ENCODE results near the gene FARS2.
"Not testable (repeated sequence)": the region's sequence is repeated elsewhere in the genome, so short reads cannot be mapped to it uniquely, and the experiment has no call there.

Gene FARS2

GRCh38 chr6:5653801-5654200 lies 392.5 kb downstream of the FARS2 start:
- no peak overlapping the region for H3K27ac Mint-ChIP-seq
- H3K9me3 Mint-ChIP-seq, result no peaks in the 10 kb centered on the region
- H3K4me3 Mint-ChIP-seq, result no peak overlapping the region
- H3K36me3 Mint-ChIP-seq (ENCODE audit: insufficient read depth), result no peaks in the 10 kb centered on the region
- H3K27me3 Mint-ChIP-seq, result no peaks in the 10 kb centered on the region
- DNase-seq, result no peak
- peaks cover 3% of the 10 kb centered on the region in 2 donors for H3K4me1 Mint-ChIP-seq (ENCODE audit: low read depth in 2 of 2)
- no peak for ATAC-seq (replicated peaks)

GRCh38 chr6:5656226-5656625 lies 394.9 kb downstream of the FARS2 start:
- Mint-ChIP-seq H3K36me3 (ENCODE audit: insufficient read depth) (peaks cover 3% of the 10 kb centered on the region), H3K4me3 (no peak overlapping the region), H3K27me3 (no peaks in the 10 kb centered on the region), H3K27ac (no peak overlapping the region), H3K4me1 (ENCODE audit: low read depth in 2 of 2) (peaks cover 0 to 3% of the 10 kb centered on the region in 2 donors), H3K9me3 (peaks cover 0 to 2% of the 10 kb centered on the region in 2 donors)
- no peak for ATAC-seq (replicated peaks)
- no peak for DNase-seq

- not testable (repeated sequence) for H3K27me3 Mint-ChIP-seq; H3K9me3 Mint-ChIP-seq; H3K27ac Mint-ChIP-seq; DNase-seq; H3K4me3 Mint-ChIP-seq; H3K4me1 Mint-ChIP-seq (ENCODE audit: low read depth in 2 of 2); H3K36me3 Mint-ChIP-seq (ENCODE audit: insufficient read depth); ATAC-seq (replicated peaks)
Observed at GRCh38 chr6:5656695-5657094, 395.4 kb downstream of the FARS2 start.

GRCh38 chr6:5657684-5658430 lies 396.5 kb downstream of the FARS2 start:
- Mint-ChIP-seq H3K27me3 (no peaks in the 10 kb centered on the region), H3K4me3 (no peak overlapping the region), H3K4me1 (ENCODE audit: low read depth in 2 of 2) (no peaks in the 10 kb centered on the region), H3K27ac (no peak overlapping the region), H3K9me3 (peaks cover 0 to 2% of the 10 kb centered on the region in 2 donors), H3K36me3 (ENCODE audit: insufficient read depth) (peaks cover 3% of the 10 kb centered on the region)
- ATAC-seq (replicated peaks) (no peak), DNase-seq (no peak)

GRCh38 chr6:5659467-5659866 lies 398.2 kb downstream of the FARS2 start:
- DNase-seq, result no peak
- peaks cover 0 to 2% of the 10 kb centered on the region in 2 donors for H3K4me1 Mint-ChIP-seq (ENCODE audit: low read depth in 2 of 2)
- H3K27me3 Mint-ChIP-seq, result no peaks in the 10 kb centered on the region
- no peak overlapping the region for H3K27ac Mint-ChIP-seq
- H3K4me3 Mint-ChIP-seq, result no peak overlapping the region
- no peak for ATAC-seq (replicated peaks)
- H3K36me3 Mint-ChIP-seq (ENCODE audit: insufficient read depth), result peaks cover 3% of the 10 kb centered on the region
- peaks cover 0 to 2% of the 10 kb centered on the region in 2 donors for H3K9me3 Mint-ChIP-seq

GRCh38 chr6:5660772-5661171 lies 399.5 kb downstream of the FARS2 start:
- Mint-ChIP-seq H3K4me1 (ENCODE audit: low read depth in 2 of 2) (peaks cover 5 to 12% of the 10 kb centered on the region in 2 donors), H3K9me3 (peaks cover 0 to 2% of the 10 kb centered on the region in 2 donors), H3K4me3 (no peak overlapping the region), H3K27ac (peak overlapping the region in 1 of 2 donors; percentile 38), H3K36me3 (ENCODE audit: insufficient read depth) (peaks cover 3% of the 10 kb centered on the region), H3K27me3 (no peaks in the 10 kb centered on the region)
- DNase-seq (no peak), ATAC-seq (replicated peaks) (no peak)

GRCh38 chr6:5662797-5663196 lies 401.5 kb downstream of the FARS2 start:
- H3K4me3 Mint-ChIP-seq, result no peak overlapping the region
- no peak for ATAC-seq (replicated peaks)
- no peaks in the 10 kb centered on the region for H3K27me3 Mint-ChIP-seq
- DNase-seq, result no peak
- peaks cover 5% of the 10 kb centered on the region for H3K36me3 Mint-ChIP-seq (ENCODE audit: insufficient read depth)
- no peak overlapping the region for H3K27ac Mint-ChIP-seq
- peaks cover 12 to 24% of the 10 kb centered on the region in 2 donors for H3K4me1 Mint-ChIP-seq (ENCODE audit: low read depth in 2 of 2)
- peaks cover 0 to 2% of the 10 kb centered on the region in 2 donors for H3K9me3 Mint-ChIP-seq

DNA sequence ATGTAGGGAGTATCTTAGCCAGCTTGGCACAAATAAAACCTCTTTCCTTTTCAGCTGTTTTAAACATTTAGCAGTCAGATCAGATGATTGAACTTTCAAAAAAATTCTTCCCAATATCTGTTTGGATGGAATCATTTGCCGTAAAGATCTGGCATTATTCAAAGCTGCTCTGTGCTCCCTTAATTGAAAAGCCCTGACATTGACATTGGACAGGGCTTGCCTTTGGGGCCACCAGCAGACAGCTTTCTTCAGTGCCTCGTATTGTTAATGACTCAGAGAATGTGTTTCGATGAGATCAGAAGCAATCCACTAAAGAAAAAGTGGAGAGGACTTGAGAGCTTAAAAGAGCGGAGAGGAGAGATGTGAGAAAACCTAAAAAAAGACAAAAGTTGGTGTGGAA lies 401.9 kb downstream of the FARS2 start:
- peaks cover 15 to 26% of the 10 kb centered on the region in 2 donors for H3K4me1 Mint-ChIP-seq (ENCODE audit: low read depth in 2 of 2)
- DNase-seq, result no peak
- H3K27ac Mint-ChIP-seq, result no peak overlapping the region
- H3K4me3 Mint-ChIP-seq, result no peak overlapping the region
- no peaks in the 10 kb centered on the region for H3K27me3 Mint-ChIP-seq
- ATAC-seq (replicated peaks), result no peak
- H3K36me3 Mint-ChIP-seq (ENCODE audit: insufficient read depth), result peaks cover 5% of the 10 kb centered on the region
- H3K9me3 Mint-ChIP-seq, result peaks cover 0 to 2% of the 10 kb centered on the region in 2 donors

GRCh38 chr6:5663739-5664138 lies 402.4 kb downstream of the FARS2 start:
- Mint-ChIP-seq H3K4me3 (no peak overlapping the region), H3K27ac (peak overlapping the region in 1 of 2 donors; percentile 26), H3K4me1 (ENCODE audit: low read depth in 2 of 2) (peaks cover 15 to 26% of the 10 kb centered on the region in 2 donors), H3K27me3 (no peaks in the 10 kb centered on the region), H3K9me3 (peaks cover 0 to 2% of the 10 kb centered on the region in 2 donors), H3K36me3 (ENCODE audit: insufficient read depth) (peaks cover 5% of the 10 kb centered on the region)
- DNase-seq (no peak), ATAC-seq (replicated peaks) (no peak)

DNA sequence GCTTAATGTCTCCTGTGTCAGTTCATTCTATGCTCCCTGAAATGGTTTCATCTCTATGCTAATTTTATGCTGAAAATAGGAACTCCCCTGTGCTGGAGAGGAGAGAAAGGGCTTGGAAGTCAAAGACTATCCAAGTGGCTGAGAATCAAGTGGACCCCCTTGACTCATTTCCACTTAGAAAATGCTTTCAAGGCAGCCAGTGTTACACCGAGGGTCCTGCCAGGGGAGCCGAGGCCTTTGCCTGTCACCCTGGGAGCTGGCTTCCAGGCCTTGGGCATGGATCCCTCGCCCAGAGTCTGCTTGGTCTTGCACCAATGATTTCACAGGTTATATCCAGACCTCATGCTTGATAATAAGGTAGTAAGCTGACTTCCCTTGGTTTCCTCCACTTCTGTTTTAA lies 402.8 kb downstream of the FARS2 start:
- H3K27ac Mint-ChIP-seq, result peak overlapping the region in 1 of 2 donors; percentile 26
- DNase-seq (no peak), ATAC-seq (replicated peaks) (no peak)
- peaks cover 15 to 26% of the 10 kb centered on the region in 2 donors for H3K4me1 Mint-ChIP-seq (ENCODE audit: low read depth in 2 of 2)
- H3K9me3 Mint-ChIP-seq, result peaks cover 0 to 2% of the 10 kb centered on the region in 2 donors
- no peak overlapping the region for H3K4me3 Mint-ChIP-seq
- no peaks in the 10 kb centered on the region for H3K27me3 Mint-ChIP-seq
- H3K36me3 Mint-ChIP-seq (ENCODE audit: insufficient read depth), result peaks cover 5% of the 10 kb centered on the region

DNA sequence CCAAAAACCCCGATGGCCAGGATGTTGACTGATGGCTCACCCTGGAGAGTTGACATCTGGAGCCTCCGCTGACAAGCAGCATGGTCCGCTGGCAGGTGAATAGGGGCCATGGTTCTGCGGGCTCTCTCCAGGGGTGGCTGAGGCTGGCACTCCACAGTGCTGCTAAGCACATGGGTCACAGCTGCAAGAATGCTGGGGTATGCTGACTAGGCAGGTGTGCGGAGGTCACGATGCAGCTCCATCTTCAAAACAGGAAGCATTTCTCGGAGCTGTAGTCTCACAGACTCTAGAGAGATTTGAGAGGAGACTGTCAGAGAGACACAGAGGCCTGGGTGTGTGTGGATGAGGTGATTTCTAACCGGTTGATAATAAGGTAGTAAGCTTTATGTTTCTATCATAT lies 403.9 kb downstream of the FARS2 start:
- Mint-ChIP-seq H3K27me3 (no peaks in the 10 kb centered on the region), H3K9me3 (peaks cover 0 to 2% of the 10 kb centered on the region in 2 donors), H3K4me1 (ENCODE audit: low read depth in 2 of 2) (peaks cover 15 to 26% of the 10 kb centered on the region in 2 donors), H3K36me3 (ENCODE audit: insufficient read depth) (peaks cover 5% of the 10 kb centered on the region), H3K27ac (peak overlapping the region in 1 of 2 donors; percentile 39), H3K4me3 (no peak overlapping the region)
- DNase-seq (no peak), ATAC-seq (replicated peaks) (peak; percentile 51)

- no peak for DNase-seq
- H3K27ac Mint-ChIP-seq, result peak overlapping the region in 1 of 2 donors; percentile 39
- ATAC-seq (replicated peaks), result no peak
- peaks cover 15 to 26% of the 10 kb centered on the region in 2 donors for H3K4me1 Mint-ChIP-seq (ENCODE audit: low read depth in 2 of 2)
- H3K27me3 Mint-ChIP-seq, result no peaks in the 10 kb centered on the region
- no peak overlapping the region for H3K4me3 Mint-ChIP-seq
- peaks cover 3% of the 10 kb centered on the region for H3K36me3 Mint-ChIP-seq (ENCODE audit: insufficient read depth)
- peaks cover 0 to 2% of the 10 kb centered on the region in 2 donors for H3K9me3 Mint-ChIP-seq
Observed at GRCh38 chr6:5665667-5666066, 404.4 kb downstream of the FARS2 start.

GRCh38 chr6:5666695-5667094 lies 405.4 kb downstream of the FARS2 start:
- DNase-seq (no peak), ATAC-seq (replicated peaks) (no peak)
- no peaks in the 10 kb centered on the region for H3K9me3 Mint-ChIP-seq
- peaks cover 16 to 31% of the 10 kb centered on the region in 2 donors for H3K4me1 Mint-ChIP-seq (ENCODE audit: low read depth in 2 of 2)
- no peak overlapping the region for H3K4me3 Mint-ChIP-seq
- H3K27me3 Mint-ChIP-seq, result no peaks in the 10 kb centered on the region
- H3K36me3 Mint-ChIP-seq (ENCODE audit: insufficient read depth), result peaks cover 3% of the 10 kb centered on the region
- H3K27ac Mint-ChIP-seq, result no peak overlapping the region

DNA sequence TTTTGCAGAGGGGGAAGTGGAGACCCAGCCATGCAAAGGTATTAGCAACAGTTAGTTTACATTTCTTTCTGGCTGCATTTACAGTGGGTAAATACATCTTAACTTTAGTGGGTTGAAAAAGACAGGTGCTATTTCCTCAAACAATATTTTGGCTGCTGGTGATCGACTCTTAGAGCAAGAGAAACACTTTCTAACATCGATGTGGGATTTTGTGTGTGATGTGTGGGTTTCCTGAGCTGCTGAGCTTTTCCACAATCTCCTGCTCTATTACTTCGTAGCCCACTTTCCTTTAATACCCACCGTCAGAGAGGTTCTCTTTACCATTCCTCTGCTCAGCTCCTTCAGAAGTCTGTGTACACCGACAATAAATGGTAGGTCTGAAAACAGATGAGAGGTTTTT lies 406.4 kb downstream of the FARS2 start:
- peak overlapping the region in 1 of 2 donors; percentile 8 for H3K4me3 Mint-ChIP-seq
- peak overlapping the region in 1 of 2 donors; percentile 37 for H3K27ac Mint-ChIP-seq
- ATAC-seq (replicated peaks) (peak; percentile 62), DNase-seq (no peak)
- H3K27me3 Mint-ChIP-seq, result no peaks in the 10 kb centered on the region
- no peaks in the 10 kb centered on the region for H3K9me3 Mint-ChIP-seq
- H3K4me1 Mint-ChIP-seq (ENCODE audit: low read depth in 2 of 2), result peaks cover 19 to 31% of the 10 kb centered on the region in 2 donors
- H3K36me3 Mint-ChIP-seq (ENCODE audit: insufficient read depth), result peaks cover 3% of the 10 kb centered on the region

Data from effector memory CD8-positive, alpha-beta T cell (primary cell).